Measurements from ENCODE around the gene PHACTR3. TPM values are rescaled to one million over a fixed set of nuclear protein-coding genes. Genes with fewer than 3 reads are reported as not detected.
A peak's percentile ranks its signal among the peaks of the same experiment; 100 is the strongest.

Gene PHACTR3
- total RNA-seq, 1 donor from 2014 or later: 1.4 TPM

DNA sequence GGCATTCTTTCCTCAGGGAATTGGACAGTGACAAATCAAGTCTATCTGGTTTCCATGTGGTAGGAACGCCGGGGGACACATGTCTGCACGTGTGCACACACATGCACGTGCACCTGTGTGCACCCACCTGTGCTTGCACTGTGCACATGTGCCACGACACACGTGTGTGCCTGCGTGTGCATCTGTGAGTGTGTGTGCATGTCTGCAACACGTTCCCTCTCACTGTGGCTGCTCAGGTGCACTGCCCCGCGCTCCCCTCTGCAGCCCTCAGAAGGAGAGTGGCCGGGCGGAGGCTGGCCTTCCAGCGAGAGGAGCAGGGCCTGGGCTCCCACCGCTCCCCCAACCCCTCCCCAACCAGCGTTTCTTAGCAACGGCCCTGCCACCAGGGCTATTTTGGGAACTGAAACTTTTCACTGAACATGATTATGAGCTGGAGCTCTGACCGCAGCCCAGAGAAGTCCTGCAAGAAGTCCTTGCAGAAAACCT, 147.8 kb downstream of the PHACTR3 start:
- Mint-ChIP-seq H3K4me1 (peaks cover 44% of the 10 kb centered on the region), H3K27me3 (ENCODE audit: insufficient read depth, low read depth) (peaks cover 14% of the 10 kb centered on the region), H3K27ac (peak overlapping the region; percentile 30), H3K4me3 (peak overlapping the region; percentile 62), H3K36me3 (no peaks in the 10 kb centered on the region), H3K9me3 (no peaks in the 10 kb centered on the region)
- Histone ChIP-seq H3K27me3 (peaks cover 89% of the 10 kb centered on the region), H3K79me2 (ENCODE audit: low read depth) (no peaks in the 10 kb centered on the region), H3K9me3 (ENCODE audit: low read depth) (no peaks in the 10 kb centered on the region), H3F3A (ENCODE audit: low read depth) (no peaks in the 10 kb centered on the region), H3K27ac (no peak overlapping the region), H3K36me3 (no peaks in the 10 kb centered on the region), H3K4me3 (no peak overlapping the region), H3K4me1 (no peaks in the 10 kb centered on the region), H3K4me2 (no peak overlapping the region), H4K20me1 (ENCODE audit: low read depth) (no peaks in the 10 kb centered on the region), H3K9ac (no peak overlapping the region), H2AFZ (replicated peaks) (no peak overlapping the region)
- no peak for DNase-seq (ENCODE audit: low spot score)
- TF ChIP-seq, protein P1, sequence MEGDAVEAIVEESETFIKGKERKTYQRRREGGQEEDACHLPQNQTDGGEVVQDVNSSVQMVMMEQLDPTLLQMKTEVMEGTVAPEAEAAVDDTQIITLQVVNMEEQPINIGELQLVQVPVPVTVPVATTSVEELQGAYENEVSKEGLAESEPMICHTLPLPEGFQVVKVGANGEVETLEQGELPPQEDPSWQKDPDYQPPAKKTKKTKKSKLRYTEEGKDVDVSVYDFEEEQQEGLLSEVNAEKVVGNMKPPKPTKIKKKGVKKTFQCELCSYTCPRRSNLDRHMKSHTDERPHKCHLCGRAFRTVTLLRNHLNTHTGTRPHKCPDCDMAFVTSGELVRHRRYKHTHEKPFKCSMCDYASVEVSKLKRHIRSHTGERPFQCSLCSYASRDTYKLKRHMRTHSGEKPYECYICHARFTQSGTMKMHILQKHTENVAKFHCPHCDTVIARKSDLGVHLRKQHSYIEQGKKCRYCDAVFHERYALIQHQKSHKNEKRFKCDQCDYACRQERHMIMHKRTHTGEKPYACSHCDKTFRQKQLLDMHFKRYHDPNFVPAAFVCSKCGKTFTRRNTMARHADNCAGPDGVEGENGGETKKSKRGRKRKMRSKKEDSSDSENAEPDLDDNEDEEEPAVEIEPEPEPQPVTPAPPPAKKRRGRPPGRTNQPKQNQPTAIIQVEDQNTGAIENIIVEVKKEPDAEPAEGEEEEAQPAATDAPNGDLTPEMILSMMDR (IDR thresholded peaks at IDR 0.05): no peak
- no peak for TF ChIP-seq EZH2 (IDR thresholded peaks at IDR 0.05)
- no peak for TF ChIP-seq EZH2phosphoT487 (IDR thresholded peaks at IDR 0.05)

DNA sequence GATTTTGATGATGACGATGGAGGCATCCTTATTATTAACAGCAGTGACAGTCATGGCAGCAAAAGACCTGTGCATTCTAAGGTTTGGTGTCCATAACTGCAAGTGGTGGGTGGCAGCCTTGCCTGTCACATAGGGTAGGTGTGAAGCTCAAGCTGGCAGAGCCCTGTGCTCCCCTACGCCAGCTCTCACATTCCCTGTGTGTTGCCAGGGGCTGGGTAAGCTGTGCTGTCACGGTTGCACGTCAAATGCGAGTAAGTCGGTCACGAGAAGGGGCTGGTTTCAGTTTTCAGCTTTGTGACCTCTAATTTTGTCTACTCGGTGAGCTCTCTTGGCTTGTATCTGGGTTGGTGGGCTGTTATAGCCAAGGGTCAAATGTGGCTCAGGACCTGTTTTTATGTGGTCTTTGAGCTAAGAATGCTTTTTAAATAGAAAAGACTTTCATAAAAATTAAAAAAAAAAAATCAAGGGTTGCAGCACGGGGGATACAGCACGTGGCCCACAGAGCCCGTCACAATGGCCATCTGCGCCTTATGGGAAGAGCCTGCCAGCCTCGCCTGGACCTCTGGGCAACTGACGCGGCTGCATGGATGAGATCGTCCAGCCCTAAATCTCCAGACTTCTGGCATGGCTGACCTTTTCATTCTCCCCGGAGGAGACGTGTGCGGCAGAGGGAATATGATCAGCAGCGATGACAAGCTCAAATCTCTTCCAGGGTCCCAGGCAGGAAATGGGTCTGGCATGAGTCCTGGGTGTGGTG, 148.5 kb downstream of the PHACTR3 start:
- no peaks in the 10 kb centered on the region for H3F3A ChIP-seq (ENCODE audit: low read depth)
- no peaks in the 10 kb centered on the region for H3K36me3 ChIP-seq
- no peak overlapping the region for H3K4me2 ChIP-seq
- H3K27me3 ChIP-seq: peaks cover 95% of the 10 kb centered on the region
- DNase-seq (ENCODE audit: low spot score): no peak
- no peak overlapping the region for H3K4me3 ChIP-seq
- peaks cover 44% of the 10 kb centered on the region for H3K4me1 Mint-ChIP-seq
- H2AFZ ChIP-seq (replicated peaks): no peak overlapping the region
- H3K9me3 ChIP-seq (ENCODE audit: low read depth): no peaks in the 10 kb centered on the region
- H3K27ac Mint-ChIP-seq: peak overlapping the region; percentile 30
- no peak overlapping the region for H3K9ac ChIP-seq
- no peaks in the 10 kb centered on the region for H3K4me1 ChIP-seq
- H3K79me2 ChIP-seq (ENCODE audit: low read depth): no peaks in the 10 kb centered on the region
- H3K27ac ChIP-seq: no peak overlapping the region
- H4K20me1 ChIP-seq (ENCODE audit: low read depth): no peaks in the 10 kb centered on the region
- peak overlapping the region; percentile 62 for H3K4me3 Mint-ChIP-seq
- H3K36me3 Mint-ChIP-seq: no peaks in the 10 kb centered on the region
- TF ChIP-seq EZH2 (IDR thresholded peaks at IDR 0.05): no peak
- TF ChIP-seq, protein P1 (IDR thresholded peaks at IDR 0.05): no peak
- TF ChIP-seq EZH2phosphoT487 (IDR thresholded peaks at IDR 0.05): no peak
- no peaks in the 10 kb centered on the region for H3K9me3 Mint-ChIP-seq
- peaks cover 17% of the 10 kb centered on the region for H3K27me3 Mint-ChIP-seq (ENCODE audit: insufficient read depth, low read depth)

DNA sequence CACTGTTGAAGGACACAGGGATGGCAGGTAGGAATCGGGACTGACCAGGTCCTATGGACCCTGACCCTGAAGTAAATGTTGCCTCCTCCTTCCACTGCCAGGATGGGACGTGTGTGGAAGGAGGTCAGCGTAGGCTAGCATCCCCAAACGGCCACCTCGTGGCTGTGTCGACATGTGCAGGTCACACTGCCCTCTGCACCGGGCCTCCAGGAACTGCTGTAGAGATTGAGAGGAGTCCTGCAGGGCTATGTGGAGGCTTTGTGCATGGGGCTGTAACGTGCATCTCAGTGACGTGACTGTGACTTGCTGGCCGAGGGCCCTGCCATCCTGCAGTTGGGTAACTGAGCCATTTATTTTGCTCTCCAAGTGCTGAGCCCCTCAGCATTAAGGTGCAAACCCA, 149.5 kb downstream of the PHACTR3 start:
- Histone ChIP-seq H3K36me3 (no peaks in the 10 kb centered on the region), H3K79me2 (ENCODE audit: low read depth) (no peaks in the 10 kb centered on the region), H3F3A (ENCODE audit: low read depth) (no peaks in the 10 kb centered on the region), H3K4me1 (no peaks in the 10 kb centered on the region), H3K9me3 (ENCODE audit: low read depth) (no peaks in the 10 kb centered on the region), H3K9ac (no peak overlapping the region), H3K4me3 (no peak overlapping the region), H3K27ac (no peak overlapping the region), H2AFZ (replicated peaks) (no peak overlapping the region), H3K4me2 (no peak overlapping the region), H4K20me1 (ENCODE audit: low read depth) (no peaks in the 10 kb centered on the region), H3K27me3 (peaks cover 99% of the 10 kb centered on the region)
- Mint-ChIP-seq H3K4me1 (peaks cover 40% of the 10 kb centered on the region), H3K27me3 (ENCODE audit: insufficient read depth, low read depth) (peaks cover 17% of the 10 kb centered on the region), H3K36me3 (no peaks in the 10 kb centered on the region), H3K4me3 (no peak overlapping the region), H3K27ac (no peak overlapping the region), H3K9me3 (no peaks in the 10 kb centered on the region)
- TF ChIP-seq EZH2phosphoT487 (IDR thresholded peaks at IDR 0.05) (no peak), EZH2 (IDR thresholded peaks at IDR 0.05) (no peak)
- TF ChIP-seq, protein P1 (IDR thresholded peaks at IDR 0.05): no peak
- no peak for DNase-seq (ENCODE audit: low spot score)

All from neural progenitor cell (in vitro differentiated cells).